ENCODE data around the gene GREB1L.

DNA sequence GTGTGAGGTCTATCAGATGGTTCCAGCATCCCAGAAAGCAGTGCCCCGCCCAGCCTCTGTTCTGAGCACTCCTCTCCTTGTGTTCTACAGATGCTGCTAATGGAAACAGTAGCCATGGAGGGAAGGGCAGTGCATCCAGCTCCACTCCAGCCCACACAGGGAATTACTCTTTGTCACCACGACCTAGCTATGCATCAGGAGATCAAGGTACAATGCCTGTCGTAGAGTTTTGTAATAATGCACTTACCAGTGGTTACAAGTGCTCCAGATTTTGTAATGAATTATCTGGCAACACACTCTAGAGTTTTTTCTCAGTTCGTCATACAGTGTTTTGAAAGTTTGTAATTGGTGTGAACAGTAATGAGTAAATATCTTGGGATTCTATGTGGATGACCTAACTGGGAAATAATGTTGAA is 197.4 kb downstream of the GREB1L start:
- TF ChIP-seq, protein P1, sequence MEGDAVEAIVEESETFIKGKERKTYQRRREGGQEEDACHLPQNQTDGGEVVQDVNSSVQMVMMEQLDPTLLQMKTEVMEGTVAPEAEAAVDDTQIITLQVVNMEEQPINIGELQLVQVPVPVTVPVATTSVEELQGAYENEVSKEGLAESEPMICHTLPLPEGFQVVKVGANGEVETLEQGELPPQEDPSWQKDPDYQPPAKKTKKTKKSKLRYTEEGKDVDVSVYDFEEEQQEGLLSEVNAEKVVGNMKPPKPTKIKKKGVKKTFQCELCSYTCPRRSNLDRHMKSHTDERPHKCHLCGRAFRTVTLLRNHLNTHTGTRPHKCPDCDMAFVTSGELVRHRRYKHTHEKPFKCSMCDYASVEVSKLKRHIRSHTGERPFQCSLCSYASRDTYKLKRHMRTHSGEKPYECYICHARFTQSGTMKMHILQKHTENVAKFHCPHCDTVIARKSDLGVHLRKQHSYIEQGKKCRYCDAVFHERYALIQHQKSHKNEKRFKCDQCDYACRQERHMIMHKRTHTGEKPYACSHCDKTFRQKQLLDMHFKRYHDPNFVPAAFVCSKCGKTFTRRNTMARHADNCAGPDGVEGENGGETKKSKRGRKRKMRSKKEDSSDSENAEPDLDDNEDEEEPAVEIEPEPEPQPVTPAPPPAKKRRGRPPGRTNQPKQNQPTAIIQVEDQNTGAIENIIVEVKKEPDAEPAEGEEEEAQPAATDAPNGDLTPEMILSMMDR (IDR thresholded peaks at IDR 0.05; ENCODE audit: low read length), result no peak
- TF ChIP-seq EZH2 (optimal IDR thresholded peaks at IDR 0.05; ENCODE audit: low read depth, low read length), result no peak
